Measurements from ENCODE around the gene TRAPPC2B. TPM values are rescaled to one million over a fixed set of nuclear protein-coding genes. Genes with fewer than 3 reads are reported as not detected.

TRAPPC2B gene
- total and polyA plus RNA-seq, 2 of the 13 experiments (the other 11 are each of a cell fraction or from before 2014, with no cell fraction given), result 13.3 to 17.7 TPM

DNA sequence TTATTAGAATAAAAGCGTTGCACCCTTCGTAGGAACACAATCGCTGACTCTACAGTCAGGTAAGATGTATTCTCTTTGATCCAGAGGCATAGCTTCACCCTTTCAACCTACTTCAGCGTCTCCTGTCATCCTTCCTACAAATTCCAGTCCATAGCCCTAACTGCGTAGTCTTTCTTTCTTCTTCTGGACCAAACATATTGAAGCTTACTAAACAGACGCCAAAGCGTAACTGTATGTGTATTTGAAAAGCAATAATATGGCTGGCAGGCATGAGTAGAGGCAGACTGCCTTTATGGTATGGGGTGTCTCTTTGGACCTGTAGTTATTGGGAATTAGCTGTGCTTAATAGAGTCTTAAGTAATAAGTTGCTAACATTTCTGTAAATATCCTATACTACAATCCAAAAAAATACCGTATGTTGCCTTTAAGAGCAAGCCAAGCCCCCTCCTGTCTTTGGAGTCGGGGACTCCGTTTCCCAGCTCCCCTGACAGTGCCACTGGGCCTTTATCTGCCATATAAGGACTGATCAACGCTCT, 25.9 kb downstream of the TRAPPC2B start (continued):
- no peak for TF ChIP-seq LCORL (IDR thresholded peaks at IDR 0.05)
- peak; percentile 38; the same call in 1 of the 2 replicates for TF ChIP-seq LCORL (CRISPR knock-in tag; IDR thresholded peaks at IDR 0.05)
- 0 out of 2 replicates have a peak, but pooled peaks have one; percentile 23 for TF ChIP-seq SALL2 (CRISPR knock-in tag; IDR thresholded peaks at IDR 0.05)
- TF ChIP-seq ZBTB20 (CRISPR knock-in tag; IDR thresholded peaks at IDR 0.05; ENCODE audit: borderline replicate concordance, low read depth), result no peak
- TF ChIP-seq ISX (CRISPR knock-in tag; conservative IDR thresholded peaks at IDR 0.05), result no peak
- TF ChIP-seq, protein P1, sequence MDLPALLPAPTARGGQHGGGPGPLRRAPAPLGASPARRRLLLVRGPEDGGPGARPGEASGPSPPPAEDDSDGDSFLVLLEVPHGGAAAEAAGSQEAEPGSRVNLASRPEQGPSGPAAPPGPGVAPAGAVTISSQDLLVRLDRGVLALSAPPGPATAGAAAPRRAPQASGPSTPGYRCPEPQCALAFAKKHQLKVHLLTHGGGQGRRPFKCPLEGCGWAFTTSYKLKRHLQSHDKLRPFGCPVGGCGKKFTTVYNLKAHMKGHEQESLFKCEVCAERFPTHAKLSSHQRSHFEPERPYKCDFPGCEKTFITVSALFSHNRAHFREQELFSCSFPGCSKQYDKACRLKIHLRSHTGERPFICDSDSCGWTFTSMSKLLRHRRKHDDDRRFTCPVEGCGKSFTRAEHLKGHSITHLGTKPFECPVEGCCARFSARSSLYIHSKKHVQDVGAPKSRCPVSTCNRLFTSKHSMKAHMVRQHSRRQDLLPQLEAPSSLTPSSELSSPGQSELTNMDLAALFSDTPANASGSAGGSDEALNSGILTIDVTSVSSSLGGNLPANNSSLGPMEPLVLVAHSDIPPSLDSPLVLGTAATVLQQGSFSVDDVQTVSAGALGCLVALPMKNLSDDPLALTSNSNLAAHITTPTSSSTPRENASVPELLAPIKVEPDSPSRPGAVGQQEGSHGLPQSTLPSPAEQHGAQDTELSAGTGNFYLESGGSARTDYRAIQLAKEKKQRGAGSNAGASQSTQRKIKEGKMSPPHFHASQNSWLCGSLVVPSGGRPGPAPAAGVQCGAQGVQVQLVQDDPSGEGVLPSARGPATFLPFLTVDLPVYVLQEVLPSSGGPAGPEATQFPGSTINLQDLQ (CRISPR knock-in tag; IDR thresholded peaks at IDR 0.05), result no peak
- TF ChIP-seq POLR2AphosphoS5 (IDR thresholded peaks at IDR 0.05; ENCODE audit: low read depth, low read length), result 0 out of 2 replicates have a peak, but pooled peaks have one; percentile 26
- TF ChIP-seq, protein P2, sequence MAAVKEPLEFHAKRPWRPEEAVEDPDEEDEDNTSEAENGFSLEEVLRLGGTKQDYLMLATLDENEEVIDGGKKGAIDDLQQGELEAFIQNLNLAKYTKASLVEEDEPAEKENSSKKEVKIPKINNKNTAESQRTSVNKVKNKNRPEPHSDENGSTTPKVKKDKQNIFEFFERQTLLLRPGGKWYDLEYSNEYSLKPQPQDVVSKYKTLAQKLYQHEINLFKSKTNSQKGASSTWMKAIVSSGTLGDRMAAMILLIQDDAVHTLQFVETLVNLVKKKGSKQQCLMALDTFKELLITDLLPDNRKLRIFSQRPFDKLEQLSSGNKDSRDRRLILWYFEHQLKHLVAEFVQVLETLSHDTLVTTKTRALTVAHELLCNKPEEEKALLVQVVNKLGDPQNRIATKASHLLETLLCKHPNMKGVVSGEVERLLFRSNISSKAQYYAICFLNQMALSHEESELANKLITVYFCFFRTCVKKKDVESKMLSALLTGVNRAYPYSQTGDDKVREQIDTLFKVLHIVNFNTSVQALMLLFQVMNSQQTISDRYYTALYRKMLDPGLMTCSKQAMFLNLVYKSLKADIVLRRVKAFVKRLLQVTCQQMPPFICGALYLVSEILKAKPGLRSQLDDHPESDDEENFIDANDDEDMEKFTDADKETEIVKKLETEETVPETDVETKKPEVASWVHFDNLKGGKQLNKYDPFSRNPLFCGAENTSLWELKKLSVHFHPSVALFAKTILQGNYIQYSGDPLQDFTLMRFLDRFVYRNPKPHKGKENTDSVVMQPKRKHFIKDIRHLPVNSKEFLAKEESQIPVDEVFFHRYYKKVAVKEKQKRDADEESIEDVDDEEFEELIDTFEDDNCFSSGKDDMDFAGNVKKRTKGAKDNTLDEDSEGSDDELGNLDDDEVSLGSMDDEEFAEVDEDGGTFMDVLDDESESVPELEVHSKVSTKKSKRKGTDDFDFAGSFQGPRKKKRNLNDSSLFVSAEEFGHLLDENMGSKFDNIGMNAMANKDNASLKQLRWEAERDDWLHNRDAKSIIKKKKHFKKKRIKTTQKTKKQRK (IDR thresholded peaks at IDR 0.05; ENCODE audit: low read length), result 0 out of 2 replicates have a peak, but pooled peaks have one; percentile 23
- TF ChIP-seq ZNF138 (CRISPR knock-in tag; IDR thresholded peaks at IDR 0.05; ENCODE audit: low read depth), result no peak
- TF ChIP-seq REPIN1 (CRISPR knock-in tag; IDR thresholded peaks at IDR 0.05; ENCODE audit: borderline replicate concordance, low read depth), result 0 out of 2 replicates have a peak, but pooled peaks have one; percentile 31
- TF ChIP-seq SRSF1 (optimal IDR thresholded peaks at IDR 0.05; ENCODE audit: low read depth, low read length), result no peak
- TF ChIP-seq, protein P3, sequence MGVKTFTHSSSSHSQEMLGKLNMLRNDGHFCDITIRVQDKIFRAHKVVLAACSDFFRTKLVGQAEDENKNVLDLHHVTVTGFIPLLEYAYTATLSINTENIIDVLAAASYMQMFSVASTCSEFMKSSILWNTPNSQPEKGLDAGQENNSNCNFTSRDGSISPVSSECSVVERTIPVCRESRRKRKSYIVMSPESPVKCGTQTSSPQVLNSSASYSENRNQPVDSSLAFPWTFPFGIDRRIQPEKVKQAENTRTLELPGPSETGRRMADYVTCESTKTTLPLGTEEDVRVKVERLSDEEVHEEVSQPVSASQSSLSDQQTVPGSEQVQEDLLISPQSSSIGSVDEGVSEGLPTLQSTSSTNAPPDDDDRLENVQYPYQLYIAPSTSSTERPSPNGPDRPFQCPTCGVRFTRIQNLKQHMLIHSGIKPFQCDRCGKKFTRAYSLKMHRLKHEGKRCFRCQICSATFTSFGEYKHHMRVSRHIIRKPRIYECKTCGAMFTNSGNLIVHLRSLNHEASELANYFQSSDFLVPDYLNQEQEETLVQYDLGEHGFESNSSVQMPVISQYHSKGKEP (CRISPR knock-in tag; IDR thresholded peaks at IDR 0.05), result no peak
- no peak for TF ChIP-seq XBP1 (CRISPR knock-in tag; IDR thresholded peaks at IDR 0.05)
- no peak for TF ChIP-seq NFIB (CRISPR knock-in tag; IDR thresholded peaks at IDR 0.05; ENCODE audit: borderline replicate concordance)
- peak; percentile 100 for TF ChIP-seq SRF (IDR thresholded peaks at IDR 0.05; ENCODE audit: low read depth, low read length)
- TF ChIP-seq, protein P4, sequence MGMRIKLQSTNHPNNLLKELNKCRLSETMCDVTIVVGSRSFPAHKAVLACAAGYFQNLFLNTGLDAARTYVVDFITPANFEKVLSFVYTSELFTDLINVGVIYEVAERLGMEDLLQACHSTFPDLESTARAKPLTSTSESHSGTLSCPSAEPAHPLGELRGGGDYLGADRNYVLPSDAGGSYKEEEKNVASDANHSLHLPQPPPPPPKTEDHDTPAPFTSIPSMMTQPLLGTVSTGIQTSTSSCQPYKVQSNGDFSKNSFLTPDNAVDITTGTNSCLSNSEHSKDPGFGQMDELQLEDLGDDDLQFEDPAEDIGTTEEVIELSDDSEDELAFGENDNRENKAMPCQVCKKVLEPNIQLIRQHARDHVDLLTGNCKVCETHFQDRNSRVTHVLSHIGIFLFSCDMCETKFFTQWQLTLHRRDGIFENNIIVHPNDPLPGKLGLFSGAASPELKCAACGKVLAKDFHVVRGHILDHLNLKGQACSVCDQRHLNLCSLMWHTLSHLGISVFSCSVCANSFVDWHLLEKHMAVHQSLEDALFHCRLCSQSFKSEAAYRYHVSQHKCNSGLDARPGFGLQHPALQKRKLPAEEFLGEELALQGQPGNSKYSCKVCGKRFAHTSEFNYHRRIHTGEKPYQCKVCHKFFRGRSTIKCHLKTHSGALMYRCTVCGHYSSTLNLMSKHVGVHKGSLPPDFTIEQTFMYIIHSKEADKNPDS (CRISPR knock-in tag; IDR thresholded peaks at IDR 0.05), result peak; percentile 13; the same call in 1 of the 2 replicates
- TF ChIP-seq, protein P5, sequence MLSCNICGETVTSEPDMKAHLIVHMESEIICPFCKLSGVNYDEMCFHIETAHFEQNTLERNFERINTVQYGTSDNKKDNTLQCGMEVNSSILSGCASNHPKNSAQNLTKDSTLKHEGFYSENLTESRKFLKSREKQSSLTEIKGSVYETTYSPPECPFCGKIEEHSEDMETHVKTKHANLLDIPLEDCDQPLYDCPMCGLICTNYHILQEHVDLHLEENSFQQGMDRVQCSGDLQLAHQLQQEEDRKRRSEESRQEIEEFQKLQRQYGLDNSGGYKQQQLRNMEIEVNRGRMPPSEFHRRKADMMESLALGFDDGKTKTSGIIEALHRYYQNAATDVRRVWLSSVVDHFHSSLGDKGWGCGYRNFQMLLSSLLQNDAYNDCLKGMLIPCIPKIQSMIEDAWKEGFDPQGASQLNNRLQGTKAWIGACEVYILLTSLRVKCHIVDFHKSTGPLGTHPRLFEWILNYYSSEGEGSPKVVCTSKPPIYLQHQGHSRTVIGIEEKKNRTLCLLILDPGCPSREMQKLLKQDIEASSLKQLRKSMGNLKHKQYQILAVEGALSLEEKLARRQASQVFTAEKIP (CRISPR knock-in tag; IDR thresholded peaks at IDR 0.05; ENCODE audit: borderline replicate concordance), result no peak
